SK-N-SH treated with all-trans-retinoic acid at 6 μM for 48 hours (cell line): ENCODE data around the gene VPS37C.

ENCODE experiments used
- ARNTL ChIP-seq: fragments of 450-650 bp; formaldehyde crosslinking; IDR thresholded peaks from 2 replicates; pipeline ENCODE4 v1.5.0; 2020; ENCODE audit warnings: low read depth, mild to moderate bottlenecking, moderate library complexity, borderline replicate concordance
- BACH2 ChIP-seq: fragments of 250-450 bp; sonication (Bioruptor Pico); IDR thresholded peaks from 2 replicates; pipeline ENCODE4 v1.9.0; 2021; ENCODE audit warnings: mild to moderate bottlenecking, borderline replicate concordance
- CREB5 ChIP-seq: fragments of 250-450 bp; sonication (Bioruptor Pico); IDR thresholded peaks from 2 replicates; pipeline ENCODE4 v1.5.1; 2020; ENCODE audit warnings: low read depth, mild to moderate bottlenecking, moderate library complexity
- OSR1 ChIP-seq: fragments of 250-450 bp; sonication (Bioruptor Pico); IDR thresholded peaks from 2 replicates; pipeline ENCODE4 v1.8.0; 2022; ENCODE audit warnings: moderate library complexity, mild to moderate bottlenecking, inconsistent platforms
- PATZ1 ChIP-seq: fragments of 250-450 bp; sonication (Bioruptor Pico); IDR thresholded peaks from 2 replicates; pipeline ENCODE4 v1.8.0; 2020; ENCODE audit warnings: mild to moderate bottlenecking, moderate library complexity, borderline replicate concordance
- PPARA ChIP-seq: fragments of 250-450 bp; sonication (Bioruptor Pico); IDR thresholded peaks from 2 replicates; pipeline ENCODE4 v1.5.0; 2020; ENCODE audit warnings: mild to moderate bottlenecking, borderline replicate concordance
- RARB ChIP-seq: fragments of 250-450 bp; sonication (Bioruptor Pico); IDR thresholded peaks from 2 replicates; pipeline ENCODE4 v1.8.0; 2021; ENCODE audit warnings: mild to moderate bottlenecking, moderate library complexity
- SNAI2 ChIP-seq: fragments of 250-450 bp; sonication (Bioruptor Pico); IDR thresholded peaks from 2 replicates; pipeline ENCODE4 v1.5.0; 2020; ENCODE audit warnings: mild to moderate bottlenecking, moderate library complexity
- TCF4 ChIP-seq: fragments of 250-450 bp; sonication (Bioruptor Pico); IDR thresholded peaks from 2 replicates; pipeline ENCODE4 v1.8.0; 2021; ENCODE audit warnings: mild to moderate bottlenecking, moderate library complexity, borderline replicate concordance
- TOX ChIP-seq: fragments of 250-450 bp; sonication (Bioruptor Pico); IDR thresholded peaks from 2 replicates; pipeline ENCODE4 v1.8.0; 2021; ENCODE audit warnings: mild to moderate bottlenecking, moderate library complexity, borderline replicate concordance
- TSHZ2 ChIP-seq: fragments of 250-450 bp; sonication (Bioruptor Pico); IDR thresholded peaks from 2 replicates; pipeline ENCODE4 v1.5.0; 2020; ENCODE audit warnings: mild to moderate bottlenecking, moderate library complexity
- ZFP30 ChIP-seq: fragments of 450-650 bp; formaldehyde crosslinking; IDR thresholded peaks from 2 replicates; pipeline ENCODE4 v1.5.0; 2022; ENCODE audit warnings: mild to moderate bottlenecking, moderate library complexity
- ZNF70 ChIP-seq: fragments of 450-650 bp; formaldehyde crosslinking; IDR thresholded peaks from 2 replicates; pipeline ENCODE4 v1.5.0; 2020; ENCODE audit warnings: mild to moderate bottlenecking, moderate library complexity
- ZNF8 ChIP-seq: fragments of 450-650 bp; formaldehyde crosslinking; IDR thresholded peaks from 2 replicates; pipeline ENCODE4 v1.5.0; 2020; ENCODE audit warnings: mild to moderate bottlenecking, moderate library complexity

- TF ChIP-seq ARNTL (CRISPR knock-in tag) (no peak), TOX (CRISPR knock-in tag) (no peak), TCF4 (CRISPR knock-in tag) (no peak), CREB5 (no peak), PPARA (CRISPR knock-in tag) (no peak), PATZ1 (CRISPR knock-in tag) (no peak), ZNF70 (CRISPR knock-in tag) (no peak), RARB (CRISPR knock-in tag) (no peak), BACH2 (CRISPR knock-in tag) (no peak), SNAI2 (no peak), TSHZ2 (no peak), ZFP30 (CRISPR knock-in tag) (no peak), OSR1 (CRISPR knock-in tag) (no peak), ZNF8 (CRISPR knock-in tag) (no peak)
Observed at GRCh38 chr11:61120099-61120705, 41.0 kb downstream of the VPS37C start.
